GM10266 (cell line): ENCODE data around the gene TRAF3IP1.
"Not testable (repeated sequence)": the region's sequence is repeated elsewhere in the genome, so short reads cannot be mapped to it uniquely, and the experiment has no call there.

Source experiments
- DNase-seq: peaks from one replicate; pipeline ENCODE4 v3.0.0; 2012; ENCODE audit errors: extremely low spot score
- TF ChIP-seq, protein P1 (sequence below): IDR thresholded peaks from 2 replicates; pipeline ENCODE4 v1.5.1; 2012; ENCODE audit warnings: mild to moderate bottlenecking, low read depth; ENCODE audit not compliant: control insufficient read depth, insufficient read depth; ENCODE audit errors: missing control alignments

Gene TRAF3IP1

DNA sequence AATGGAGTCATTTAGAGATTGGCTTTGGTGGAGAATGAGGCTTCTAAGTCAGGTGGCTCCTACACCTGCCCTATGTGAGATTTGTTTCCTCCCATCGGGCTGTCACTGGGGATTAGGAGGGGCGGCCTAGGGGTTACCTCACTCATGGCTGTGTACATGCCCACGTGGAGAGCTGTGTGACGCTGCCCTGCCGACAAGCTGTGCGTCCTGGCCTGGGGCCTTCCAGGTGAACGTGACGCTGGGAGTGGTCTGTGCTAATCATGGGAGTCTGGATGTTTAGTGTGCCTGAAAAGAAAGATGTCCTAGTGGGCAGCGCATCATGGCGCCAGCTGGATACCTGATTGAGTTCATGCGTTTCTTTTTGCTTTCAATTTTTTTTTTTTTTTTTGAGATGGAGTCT lies 120.4 kb downstream of the TRAF3IP1 start:
- TF ChIP-seq, protein P1, sequence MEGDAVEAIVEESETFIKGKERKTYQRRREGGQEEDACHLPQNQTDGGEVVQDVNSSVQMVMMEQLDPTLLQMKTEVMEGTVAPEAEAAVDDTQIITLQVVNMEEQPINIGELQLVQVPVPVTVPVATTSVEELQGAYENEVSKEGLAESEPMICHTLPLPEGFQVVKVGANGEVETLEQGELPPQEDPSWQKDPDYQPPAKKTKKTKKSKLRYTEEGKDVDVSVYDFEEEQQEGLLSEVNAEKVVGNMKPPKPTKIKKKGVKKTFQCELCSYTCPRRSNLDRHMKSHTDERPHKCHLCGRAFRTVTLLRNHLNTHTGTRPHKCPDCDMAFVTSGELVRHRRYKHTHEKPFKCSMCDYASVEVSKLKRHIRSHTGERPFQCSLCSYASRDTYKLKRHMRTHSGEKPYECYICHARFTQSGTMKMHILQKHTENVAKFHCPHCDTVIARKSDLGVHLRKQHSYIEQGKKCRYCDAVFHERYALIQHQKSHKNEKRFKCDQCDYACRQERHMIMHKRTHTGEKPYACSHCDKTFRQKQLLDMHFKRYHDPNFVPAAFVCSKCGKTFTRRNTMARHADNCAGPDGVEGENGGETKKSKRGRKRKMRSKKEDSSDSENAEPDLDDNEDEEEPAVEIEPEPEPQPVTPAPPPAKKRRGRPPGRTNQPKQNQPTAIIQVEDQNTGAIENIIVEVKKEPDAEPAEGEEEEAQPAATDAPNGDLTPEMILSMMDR, result no peak
- DNase-seq, result no peak

DNA sequence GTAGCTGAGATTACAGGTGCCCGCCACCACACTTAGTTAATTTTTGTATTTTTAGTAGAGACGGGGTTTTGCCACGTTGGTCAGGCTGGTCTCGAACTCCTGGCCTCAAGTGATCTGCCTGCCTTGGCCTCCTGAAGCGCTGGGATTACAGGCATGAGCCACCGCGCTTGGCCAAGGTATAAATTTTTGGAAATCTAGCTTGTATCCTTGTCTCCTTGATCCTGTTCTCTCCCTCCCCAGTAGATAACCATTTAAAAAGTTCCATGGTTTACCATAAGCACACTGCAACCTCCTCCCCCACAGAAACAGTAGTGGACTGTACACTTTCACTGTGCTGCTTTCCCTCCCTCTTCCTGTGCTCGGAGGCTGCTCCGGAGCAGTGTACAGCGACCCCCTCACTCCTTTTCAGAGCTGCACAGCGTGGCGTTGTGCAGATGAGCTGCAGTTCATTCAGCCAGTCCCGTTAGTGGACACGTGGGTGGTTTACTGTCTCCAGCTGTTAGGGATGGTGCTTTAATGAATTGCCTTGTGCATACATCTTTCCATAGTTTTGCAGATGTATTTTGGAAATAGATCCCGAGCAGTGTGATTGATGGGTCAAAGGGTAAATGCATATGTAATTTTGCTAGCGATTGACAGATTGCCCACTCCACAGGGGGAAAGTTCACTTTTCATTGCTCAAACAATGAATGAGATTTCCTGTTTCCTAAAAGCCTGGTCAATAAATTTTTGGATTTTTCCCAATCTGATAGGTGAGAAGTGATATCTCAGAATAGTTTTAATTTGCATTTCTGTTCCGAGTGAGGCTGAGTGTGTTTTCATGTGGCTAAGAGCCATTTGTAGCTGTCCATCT lies 121.2 kb downstream of the TRAF3IP1 start:
- DNase-seq, result no peak
- TF ChIP-seq, protein P1, result no peak

DNA sequence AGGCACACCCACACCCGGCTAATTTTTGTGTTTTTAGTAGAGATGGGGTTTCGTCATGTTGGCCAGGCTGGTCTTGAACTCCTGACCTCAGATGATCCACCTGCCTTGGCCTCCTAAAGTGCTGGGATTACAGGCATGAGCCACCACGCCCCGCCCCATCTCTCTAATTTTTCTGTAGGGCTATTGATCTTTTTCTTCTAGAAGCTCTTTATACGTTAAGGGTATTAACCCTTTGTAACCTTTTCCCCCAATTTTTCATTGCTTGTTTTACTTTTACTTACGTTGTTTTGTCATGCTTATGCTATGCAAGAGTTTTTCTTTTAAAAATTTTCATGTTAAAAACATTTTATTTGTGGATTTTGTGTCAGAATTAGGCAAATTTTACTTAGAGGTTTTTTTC lies 121.9 kb downstream of the TRAF3IP1 start:
- not testable (repeated sequence) for DNase-seq

DNA sequence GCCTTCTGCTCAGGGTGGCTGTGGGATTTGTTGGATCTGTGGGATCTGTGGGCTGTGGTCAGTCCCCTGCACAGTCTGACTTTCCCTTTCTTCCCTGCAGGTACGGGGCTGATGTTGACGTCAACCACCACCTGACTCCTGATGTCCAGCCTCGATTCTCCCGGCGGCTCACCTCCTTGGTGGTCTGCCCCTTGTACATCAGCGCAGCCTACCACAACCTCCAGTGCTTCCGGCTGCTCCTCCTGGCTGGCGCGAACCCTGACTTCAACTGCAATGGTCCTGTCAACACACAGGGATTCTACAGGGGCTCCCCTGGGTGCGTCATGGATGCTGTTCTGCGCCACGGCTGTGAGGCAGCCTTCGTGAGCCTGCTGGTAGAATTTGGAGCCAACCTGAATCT lies 123.9 kb downstream of the TRAF3IP1 start:
- TF ChIP-seq, protein P1, result no peak

DNA sequence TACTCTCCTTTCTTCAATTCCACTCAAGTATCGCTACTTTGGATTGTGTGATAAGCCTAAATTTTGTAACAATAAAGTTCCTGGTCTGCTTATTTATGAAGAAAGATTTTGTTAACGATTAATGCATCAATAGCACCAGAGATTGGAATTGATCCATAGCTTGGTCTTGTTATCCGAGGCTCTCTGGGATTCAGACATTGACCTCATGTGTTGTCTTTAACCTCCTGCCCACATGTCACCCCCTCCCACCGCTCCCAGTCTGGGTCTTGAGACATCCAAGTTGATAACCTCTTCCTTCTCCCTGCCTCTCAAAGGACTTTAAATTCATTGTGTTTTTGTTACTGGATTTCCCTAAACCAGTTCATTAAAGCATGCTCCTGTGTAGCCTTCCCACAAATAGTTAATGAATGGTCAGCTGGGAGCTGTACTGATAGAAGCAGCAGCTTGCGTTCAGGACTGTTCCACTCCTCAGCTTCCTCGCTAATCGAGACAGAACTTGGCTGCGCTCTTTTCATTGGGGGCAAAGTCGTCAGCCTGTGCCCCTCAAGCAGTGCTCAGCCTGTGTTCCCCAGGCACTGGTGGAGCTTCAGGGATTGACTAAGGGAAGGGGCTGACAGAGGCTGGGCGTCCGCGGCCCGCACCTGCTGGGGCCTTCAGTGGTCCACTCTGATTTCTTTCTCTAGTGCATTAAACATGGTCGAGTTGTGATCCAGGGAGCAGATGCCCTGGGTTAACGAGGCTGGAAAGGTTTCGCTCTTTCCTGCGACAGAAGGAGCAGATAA lies 125.3 kb downstream of the TRAF3IP1 start:
- no peak for DNase-seq
- TF ChIP-seq, protein P1, result no peak

More for the DNA sequence above, 123.9 kb downstream of the TRAF3IP1 start:
- no peak for DNase-seq

DNA sequence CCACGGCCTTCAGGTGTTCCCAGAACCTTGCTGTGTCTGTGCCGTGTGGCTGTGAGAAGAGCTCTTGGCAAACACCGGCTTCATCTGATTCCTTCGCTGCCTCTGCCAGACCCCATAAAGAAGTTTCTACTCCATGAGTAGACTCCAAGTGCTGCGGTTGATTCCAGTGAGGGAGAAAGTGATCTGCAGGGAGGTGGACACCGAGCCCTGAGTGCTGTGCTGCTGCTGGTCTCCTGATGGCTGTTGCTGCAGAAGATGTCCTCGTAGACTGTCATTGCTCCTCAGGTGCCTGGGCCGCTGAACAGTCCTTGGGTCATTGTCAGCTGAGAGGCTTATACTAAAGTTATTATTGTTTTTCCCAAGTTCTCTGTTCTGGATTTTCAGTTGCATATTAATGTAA lies 126.1 kb downstream of the TRAF3IP1 start:
- no peak for DNase-seq
- TF ChIP-seq, protein P1, result no peak

DNA sequence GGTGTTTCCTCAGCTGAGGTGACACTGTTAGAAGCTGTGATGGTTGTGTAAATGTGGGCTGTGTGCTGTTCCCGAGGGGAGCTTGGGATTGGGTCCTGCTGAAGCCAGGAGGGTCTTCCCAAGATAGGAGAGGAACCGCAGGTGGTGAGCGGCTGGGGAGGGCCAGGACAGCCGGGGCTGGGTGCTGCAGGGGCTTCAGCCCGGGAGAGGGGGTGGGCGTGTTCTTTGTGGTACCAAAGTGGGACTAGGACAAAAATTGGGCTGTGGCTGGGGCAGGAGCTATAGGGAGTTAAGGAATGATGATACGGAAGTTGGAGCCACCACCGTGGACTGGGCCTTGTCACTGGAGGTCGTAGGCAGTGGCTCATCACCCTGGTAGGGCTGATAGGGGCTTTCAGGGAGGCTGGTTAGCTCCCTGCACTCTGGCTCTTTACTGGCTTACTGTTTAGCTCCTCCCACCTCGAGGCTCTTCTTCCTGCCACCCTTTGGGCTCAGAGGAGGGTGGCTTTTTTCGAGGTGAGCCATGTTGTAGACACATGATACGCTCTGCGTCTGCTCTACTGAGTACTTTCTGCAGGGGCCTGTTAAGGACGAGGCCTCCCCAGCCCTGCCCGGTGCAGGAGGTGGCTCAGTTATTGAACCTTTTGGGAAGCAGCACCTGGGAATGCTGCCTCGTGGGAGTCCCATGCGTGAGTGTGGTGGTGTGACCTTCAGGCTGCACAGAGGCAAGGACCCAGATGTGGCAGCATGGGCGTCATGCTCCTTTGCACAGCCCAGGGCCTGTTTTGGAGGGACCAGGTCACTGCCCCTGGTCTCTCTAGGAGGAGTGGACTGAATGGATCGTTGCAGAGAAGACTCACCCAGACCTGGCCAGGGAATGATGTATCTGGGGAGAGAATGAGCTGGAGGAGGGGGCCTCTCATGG lies 128.0 kb downstream of the TRAF3IP1 start:
- TF ChIP-seq, protein P1, result no peak
- no peak for DNase-seq
